ENCODE data around the gene POU6F1.

The POU6F1 gene

GRCh38 chr12:51197736-51198567 lies 19.9 kb downstream of the POU6F1 start:
- no peak for DNase-seq (ENCODE audit: low spot score)

DNA sequence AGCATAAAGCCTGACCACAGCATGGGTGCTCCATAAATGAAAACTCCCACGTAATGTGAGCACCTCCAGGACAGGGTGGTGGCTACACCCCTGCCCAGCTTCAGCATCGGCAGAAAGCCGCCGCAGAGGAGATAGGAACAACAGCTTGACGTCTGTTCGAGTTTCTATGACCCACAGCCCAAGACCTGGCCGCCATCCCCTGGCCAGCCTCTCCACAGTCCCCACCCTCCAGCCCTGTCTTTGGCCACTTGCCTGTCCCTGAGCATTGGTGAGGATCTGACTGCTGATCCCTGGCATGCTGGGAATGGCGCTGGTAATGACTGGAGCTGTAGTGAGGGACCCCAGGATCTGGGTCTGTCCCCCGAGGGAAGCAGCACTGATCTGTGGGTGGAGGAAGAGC lies 21.3 kb downstream of the POU6F1 start:
- DNase-seq (ENCODE audit: low spot score): no peak

DNA sequence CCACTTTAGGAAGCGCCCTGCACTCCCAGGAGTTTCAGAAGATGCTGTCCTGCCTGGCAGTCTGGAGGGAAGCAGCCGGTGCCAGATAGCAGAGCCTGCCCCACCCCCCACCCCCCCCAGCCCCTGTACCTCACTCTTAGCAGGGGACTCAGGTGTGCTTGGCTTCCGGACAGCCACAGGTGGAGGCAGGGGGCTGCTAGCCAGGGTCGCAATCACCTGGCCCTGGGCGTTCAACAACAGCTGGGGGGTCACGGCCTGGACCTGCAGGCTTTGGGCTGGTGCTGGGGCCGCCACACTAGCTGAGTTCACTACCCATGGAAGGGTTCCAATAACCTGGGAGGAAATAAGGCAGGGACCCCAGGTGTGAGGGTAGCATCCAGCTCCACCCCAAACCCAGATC lies 22.0 kb downstream of the POU6F1 start:
- DNase-seq (ENCODE audit: low spot score): no peak

GRCh38 chr12:51192284-51192671 lies 25.6 kb downstream of the POU6F1 start:
- DNase-seq (ENCODE audit: low spot score): no peak

GRCh38 chr12:51191516-51192283 lies 26.2 kb downstream of the POU6F1 start:
- no peak for DNase-seq (ENCODE audit: low spot score)

DNA sequence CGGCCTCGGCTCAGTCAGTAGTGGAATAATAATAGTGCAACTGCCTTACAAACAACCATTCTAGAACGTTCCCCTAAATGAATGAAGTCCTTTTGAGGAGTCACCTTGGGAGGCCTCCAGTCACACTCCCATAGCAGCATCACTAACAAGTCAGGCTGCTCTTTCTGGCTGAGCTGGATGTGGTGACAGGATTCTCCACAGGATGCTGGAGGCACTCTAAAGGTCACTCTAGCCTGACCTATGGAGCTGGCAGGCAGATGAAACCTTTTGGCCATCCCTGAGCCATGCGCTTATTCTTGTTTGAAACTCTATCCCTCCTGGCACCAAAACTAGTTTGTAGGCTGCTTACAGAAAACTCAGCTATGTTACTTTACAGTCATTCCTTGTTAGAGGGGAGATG lies 27.0 kb downstream of the POU6F1 start:
- no peak for DNase-seq (ENCODE audit: low spot score)

DNA sequence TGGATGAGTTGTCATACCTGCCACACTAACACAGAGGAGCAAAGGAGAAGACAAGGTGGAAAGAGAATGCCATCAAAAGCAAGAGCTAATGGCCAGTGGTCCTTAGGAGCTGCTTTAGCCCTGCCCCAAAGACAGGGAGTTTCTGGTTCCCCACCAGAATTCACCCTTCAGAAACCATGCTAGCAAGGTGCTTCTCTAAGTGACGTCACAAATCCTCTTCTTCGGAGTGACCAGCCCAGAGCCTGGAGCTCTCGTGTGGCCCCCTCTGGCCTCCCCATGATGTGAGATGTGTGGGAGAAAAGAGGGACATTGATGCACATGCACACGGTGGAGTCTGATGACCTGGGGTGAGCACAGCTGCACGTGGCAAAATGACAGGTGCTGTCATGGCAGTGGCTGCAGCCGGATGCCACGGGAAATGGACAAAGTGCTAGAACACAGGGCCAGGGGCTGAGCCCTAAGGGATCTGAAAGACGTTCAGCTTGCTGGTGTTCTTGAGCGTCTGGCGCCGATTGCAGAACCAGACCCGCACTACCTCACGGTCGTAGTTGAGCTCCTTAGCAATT lies 28.0 kb downstream of the POU6F1 start:
- DNase-seq (ENCODE audit: low spot score): no peak

- DNase-seq (ENCODE audit: low spot score): no peak
These were observed 29.4 kb downstream of the POU6F1 start for GRCh38 chr12:51188359-51189051.

GRCh38 chr12:51187370-51187987 lies 30.4 kb downstream of the POU6F1 start:
- DNase-seq (ENCODE audit: low spot score): no peak

GRCh38 chr12:51186465-51187085 lies 31.3 kb downstream of the POU6F1 start:
- DNase-seq (ENCODE audit: low spot score): no peak

- no peak for DNase-seq (ENCODE audit: low spot score)
These were observed 32.6 kb downstream of the POU6F1 start for GRCh38 chr12:51185171-51185717.

- no peak for DNase-seq (ENCODE audit: low spot score)
These were observed 34.0 kb downstream of the POU6F1 start for GRCh38 chr12:51183816-51184215.

DNA sequence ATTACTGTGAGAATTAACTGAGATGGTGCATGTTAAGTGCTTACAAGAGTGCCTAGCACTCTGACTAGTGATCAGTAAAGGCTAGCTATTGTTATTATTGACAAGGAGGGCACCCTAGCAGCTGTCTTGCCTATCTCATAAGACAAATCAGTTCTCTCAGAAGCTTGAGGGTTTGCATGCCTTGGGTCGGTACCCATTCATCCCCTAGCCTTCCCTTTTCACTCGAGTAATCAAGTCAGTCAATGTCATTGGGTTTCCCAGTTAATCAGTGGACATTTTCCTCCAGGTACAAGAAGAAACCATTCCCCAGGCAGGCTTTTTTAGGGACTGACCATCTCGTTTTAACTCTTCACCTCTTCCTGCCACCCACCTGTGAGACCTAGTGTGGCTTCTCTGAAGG lies 34.5 kb downstream of the POU6F1 start:
- DNase-seq (ENCODE audit: low spot score): no peak

GRCh38 chr12:51181558-51181957 lies 36.3 kb downstream of the POU6F1 start:
- no peak for DNase-seq (ENCODE audit: low spot score)

- no peak for DNase-seq (ENCODE audit: low spot score)
These were observed 40.0 kb downstream of the POU6F1 start for GRCh38 chr12:51177897-51178296.

DNA sequence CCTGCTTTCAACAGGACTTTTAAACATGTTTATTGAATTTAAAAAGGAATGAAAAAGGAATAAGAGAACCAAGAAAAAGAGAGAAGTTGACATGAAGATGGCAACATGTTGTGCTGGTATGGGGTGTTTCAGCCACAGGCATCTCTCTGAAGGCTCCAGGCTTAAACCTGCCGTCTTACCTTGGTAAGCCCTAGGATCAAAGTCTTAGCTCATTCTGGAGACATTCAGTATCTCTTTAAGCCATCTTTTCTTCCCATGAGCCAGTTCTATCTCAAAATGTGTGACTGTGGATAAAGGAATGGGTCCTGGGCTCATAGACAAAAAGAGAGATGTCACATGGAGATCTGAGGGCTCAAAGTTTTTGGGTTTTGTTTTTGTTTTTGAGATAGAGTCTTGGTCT lies 43.4 kb downstream of the POU6F1 start:
- DNase-seq (ENCODE audit: low spot score): no peak

DNA sequence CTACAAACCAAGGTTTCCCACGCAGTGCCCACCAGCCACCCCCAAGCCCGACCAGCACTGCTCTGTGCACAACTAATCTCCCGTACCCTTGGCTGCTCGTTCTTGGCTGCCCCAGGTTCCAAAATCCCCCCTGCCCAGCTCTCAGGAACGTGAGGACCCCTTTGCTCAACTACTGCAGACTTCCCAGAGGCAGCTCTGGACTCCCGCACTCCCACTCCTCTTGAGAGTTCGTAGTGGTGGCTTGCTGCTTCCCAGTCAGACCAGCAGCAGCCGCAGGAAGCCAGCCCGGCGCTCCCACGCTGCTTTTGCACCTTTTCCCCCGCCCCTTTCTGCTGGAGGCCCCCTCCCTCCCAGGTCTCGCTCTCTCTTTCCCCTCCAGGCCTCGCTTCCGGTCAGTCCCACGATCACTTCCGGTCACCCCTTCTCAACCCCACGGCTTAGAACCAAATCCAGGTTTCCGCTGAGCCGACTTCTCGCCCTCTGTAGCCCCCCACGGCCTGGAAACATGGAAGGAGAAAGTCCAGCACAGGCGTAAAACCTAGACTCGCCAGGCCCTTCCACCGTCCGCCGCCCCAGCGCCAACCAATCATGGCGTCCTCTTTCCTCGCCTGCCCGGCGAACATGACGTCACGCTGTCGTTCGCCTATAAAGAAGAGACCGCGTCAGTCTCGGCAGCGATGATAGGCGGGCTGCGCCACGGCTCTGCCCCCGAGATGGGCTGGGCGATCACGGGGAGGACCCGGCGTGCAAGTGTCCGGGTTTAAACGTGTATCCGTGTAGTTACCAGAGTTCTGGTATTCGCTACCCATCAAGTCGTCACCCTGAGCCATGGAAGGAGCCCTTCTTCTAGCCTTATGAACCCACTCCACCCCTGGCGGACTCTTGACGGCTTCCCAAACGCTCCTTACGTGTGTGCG lies 45.1 kb downstream of the POU6F1 start, which contains the start of gene TFCP2:
Gene TFCP2, minus strand, starts transcription at position 621 of the 917 bp plus-strand sequence. CDS start 713 bp downstream, outside the sequence.
- peak; percentile 87 for DNase-seq (ENCODE audit: low spot score)

DNA sequence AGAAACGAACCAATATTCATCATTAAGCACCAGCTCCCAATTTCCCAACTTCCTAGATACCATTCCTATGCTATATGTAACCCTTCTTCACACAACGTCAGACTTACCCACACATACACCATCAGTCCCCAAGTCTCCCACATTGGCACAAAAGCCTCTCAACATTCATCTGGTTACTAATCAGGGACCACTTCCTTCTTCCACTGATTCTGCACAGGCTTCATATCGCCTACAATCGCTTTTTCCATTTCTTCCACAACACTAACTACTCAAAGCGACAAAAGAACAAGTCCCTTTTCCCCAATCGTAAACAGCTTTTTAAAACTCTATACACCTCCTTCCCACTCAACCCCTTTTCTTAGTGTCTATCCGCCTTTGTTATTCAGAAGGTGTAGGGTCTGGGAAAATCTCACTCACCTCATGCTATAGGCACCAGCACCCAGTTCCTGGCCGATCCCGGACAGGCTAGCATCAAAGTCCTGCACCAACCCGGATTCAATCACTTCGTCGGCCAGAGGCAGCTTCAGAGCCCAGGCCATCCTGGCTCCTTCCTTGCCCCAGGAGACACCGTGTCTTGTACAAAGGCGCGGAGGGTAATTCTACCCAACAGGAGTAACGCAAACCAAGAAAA lies 45.9 kb downstream of the POU6F1 start:
- peak; percentile 68 for DNase-seq (ENCODE audit: low spot score)

DNA sequence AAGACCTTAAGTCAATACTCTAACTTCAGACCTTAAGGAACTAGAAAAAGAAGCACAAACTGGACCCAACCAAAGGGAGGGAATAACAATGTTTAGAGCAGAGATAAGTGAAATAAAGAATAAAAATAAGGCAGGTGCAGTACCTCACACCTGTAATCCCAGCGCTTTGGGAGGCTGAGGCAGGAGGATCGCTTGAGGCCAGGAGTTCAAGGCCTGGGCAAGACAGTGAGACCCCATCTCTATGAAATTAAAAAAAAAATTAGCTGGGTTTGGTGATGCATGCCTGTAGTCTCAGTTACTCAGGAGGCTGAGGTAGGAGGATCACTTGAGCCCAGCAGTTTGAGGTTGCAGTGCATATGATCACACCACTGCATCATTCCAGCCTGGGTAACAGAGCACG lies 54.1 kb downstream of the POU6F1 start:
- DNase-seq (ENCODE audit: low spot score): no peak

DNA sequence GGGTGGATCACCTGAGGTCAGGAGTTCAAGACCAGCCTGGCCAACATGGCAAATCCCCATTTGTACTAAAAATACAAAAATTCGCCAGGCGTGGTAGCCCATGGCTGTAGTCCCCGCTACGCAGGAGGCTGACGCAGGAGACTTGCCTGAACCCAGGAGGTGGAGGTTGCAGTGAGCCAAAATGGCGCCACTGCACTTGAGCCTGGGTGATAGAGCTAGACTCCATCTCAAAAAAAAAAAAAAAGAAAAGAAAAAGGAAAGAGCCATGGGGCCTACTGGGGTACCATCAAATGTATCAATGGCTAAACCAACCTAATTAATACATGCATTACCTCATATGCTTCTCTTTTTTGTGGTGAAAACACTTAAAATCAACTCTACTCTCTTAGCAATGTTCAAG lies 55.6 kb downstream of the POU6F1 start:
- no peak for DNase-seq (ENCODE audit: low spot score)

Data from RKO (cell line).